ENCODE measurements around the gene ADAMTS1.

DNA sequence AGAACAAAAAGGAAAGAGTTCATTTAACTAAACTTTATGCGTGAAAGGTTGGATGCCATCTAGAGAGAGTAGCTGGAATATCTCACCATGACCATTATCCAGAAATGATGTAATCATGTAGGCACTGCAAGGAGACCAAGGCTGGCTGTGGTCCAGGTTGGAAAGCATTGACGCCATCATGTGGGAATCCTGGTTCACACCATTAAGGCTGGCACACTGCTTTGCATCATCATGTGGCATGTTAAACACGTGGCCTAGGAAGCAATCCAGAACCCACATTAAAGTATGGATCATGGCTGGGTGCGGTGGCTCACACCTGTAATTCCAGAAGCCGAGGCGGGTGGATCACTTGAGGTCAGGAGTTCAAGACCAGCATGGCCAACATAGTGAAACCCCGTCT lies 4.3 kb downstream of the ADAMTS1 start:
- TF ChIP-seq, protein P1, sequence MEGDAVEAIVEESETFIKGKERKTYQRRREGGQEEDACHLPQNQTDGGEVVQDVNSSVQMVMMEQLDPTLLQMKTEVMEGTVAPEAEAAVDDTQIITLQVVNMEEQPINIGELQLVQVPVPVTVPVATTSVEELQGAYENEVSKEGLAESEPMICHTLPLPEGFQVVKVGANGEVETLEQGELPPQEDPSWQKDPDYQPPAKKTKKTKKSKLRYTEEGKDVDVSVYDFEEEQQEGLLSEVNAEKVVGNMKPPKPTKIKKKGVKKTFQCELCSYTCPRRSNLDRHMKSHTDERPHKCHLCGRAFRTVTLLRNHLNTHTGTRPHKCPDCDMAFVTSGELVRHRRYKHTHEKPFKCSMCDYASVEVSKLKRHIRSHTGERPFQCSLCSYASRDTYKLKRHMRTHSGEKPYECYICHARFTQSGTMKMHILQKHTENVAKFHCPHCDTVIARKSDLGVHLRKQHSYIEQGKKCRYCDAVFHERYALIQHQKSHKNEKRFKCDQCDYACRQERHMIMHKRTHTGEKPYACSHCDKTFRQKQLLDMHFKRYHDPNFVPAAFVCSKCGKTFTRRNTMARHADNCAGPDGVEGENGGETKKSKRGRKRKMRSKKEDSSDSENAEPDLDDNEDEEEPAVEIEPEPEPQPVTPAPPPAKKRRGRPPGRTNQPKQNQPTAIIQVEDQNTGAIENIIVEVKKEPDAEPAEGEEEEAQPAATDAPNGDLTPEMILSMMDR (IDR thresholded peaks at IDR 0.05) = no peak
- TF ChIP-seq EZH2 (IDR thresholded peaks at IDR 0.05; ENCODE audit: borderline replicate concordance, insufficient read depth, low read depth, low read length, poor library complexity, severe bottlenecking) = no peak

Measured in B cell (primary cell).